ENCODE results near the gene KRTAP10-12. TPM values are rescaled to one million over a fixed set of nuclear protein-coding genes. Genes with fewer than 3 reads are reported as not detected.

The KRTAP10-12 gene
- total and polyA plus RNA-seq, 2 of the 13 experiments (the other 11 are each of a cell fraction or from before 2014, with no cell fraction given): not detected

DNA sequence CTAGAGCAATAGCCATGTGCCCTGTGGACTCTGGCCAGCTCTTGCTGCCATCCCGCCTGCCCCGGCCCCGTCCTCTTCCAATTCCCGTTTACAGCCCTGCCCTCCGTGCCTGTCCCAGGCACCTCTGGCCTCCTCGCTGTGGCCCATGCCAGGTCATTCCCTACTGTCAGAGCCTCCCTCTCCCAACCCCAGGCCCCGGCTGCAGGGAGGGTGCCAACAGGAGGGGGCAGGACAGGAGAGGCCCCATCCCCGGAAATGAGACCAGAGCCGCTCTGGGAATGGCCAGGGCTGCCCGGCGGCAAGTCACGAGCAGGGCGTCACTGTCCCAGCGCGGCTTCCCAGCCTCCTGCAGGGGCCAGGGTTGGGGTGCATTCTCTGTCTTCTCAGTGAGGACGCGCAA lies 37.9 kb downstream of the KRTAP10-12 start (continued):
- TF ChIP-seq, protein P1, sequence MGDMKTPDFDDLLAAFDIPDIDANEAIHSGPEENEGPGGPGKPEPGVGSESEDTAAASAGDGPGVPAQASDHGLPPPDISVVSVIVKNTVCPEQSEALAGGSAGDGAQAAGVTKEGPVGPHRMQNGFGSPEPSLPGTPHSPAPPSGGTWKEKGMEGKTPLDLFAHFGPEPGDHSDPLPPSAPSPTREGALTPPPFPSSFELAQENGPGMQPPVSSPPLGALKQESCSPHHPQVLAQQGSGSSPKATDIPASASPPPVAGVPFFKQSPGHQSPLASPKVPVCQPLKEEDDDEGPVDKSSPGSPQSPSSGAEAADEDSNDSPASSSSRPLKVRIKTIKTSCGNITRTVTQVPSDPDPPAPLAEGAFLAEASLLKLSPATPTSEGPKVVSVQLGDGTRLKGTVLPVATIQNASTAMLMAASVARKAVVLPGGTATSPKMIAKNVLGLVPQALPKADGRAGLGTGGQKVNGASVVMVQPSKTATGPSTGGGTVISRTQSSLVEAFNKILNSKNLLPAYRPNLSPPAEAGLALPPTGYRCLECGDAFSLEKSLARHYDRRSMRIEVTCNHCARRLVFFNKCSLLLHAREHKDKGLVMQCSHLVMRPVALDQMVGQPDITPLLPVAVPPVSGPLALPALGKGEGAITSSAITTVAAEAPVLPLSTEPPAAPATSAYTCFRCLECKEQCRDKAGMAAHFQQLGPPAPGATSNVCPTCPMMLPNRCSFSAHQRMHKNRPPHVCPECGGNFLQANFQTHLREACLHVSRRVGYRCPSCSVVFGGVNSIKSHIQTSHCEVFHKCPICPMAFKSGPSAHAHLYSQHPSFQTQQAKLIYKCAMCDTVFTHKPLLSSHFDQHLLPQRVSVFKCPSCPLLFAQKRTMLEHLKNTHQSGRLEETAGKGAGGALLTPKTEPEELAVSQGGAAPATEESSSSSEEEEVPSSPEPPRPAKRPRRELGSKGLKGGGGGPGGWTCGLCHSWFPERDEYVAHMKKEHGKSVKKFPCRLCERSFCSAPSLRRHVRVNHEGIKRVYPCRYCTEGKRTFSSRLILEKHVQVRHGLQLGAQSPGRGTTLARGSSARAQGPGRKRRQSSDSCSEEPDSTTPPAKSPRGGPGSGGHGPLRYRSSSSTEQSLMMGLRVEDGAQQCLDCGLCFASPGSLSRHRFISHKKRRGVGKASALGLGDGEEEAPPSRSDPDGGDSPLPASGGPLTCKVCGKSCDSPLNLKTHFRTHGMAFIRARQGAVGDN (CRISPR knock-in tag; IDR thresholded peaks at IDR 0.05): peak; percentile 36; the same call in 1 of the 2 replicates

DNA sequence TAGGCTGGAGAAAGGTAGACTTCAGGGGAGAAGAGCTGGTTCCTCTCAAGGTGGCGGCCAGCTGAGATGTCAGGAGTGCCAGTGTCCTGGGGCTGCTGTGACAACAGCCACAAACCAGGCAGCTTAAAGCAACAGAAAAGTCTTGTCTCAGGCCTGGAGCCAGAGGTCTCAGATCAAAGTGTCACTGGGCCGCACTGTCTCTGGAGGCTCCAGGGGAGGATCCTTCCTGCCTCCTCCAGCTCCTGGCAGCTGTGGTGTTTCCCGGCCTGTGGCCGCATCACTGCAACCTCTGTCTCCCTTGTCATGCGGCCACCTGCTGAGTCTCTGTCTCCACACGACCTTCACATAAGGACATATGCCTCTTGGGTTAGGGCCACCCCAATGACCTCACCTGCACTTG lies 38.8 kb downstream of the KRTAP10-12 start:
- ATAC-seq (peak; percentile 22; the same call in 2 of the 3 replicates), DNase-seq (ENCODE audit: low spot score) (no peak), FAIRE-seq (no peak)
- no peak overlapping the region for H2AFZ ChIP-seq (ENCODE audit: low read length)
- 2% methylated on average over 5 of the region's 6 CpGs for WGBS (ENCODE audit: low lambda C conversion rate)
- ChIA-PET CTCF (ENCODE audit: low intra/inter-chr PET ratio, low total read pairs) (no interaction called here), POLR2A (no interaction called here)
- H4K20me1 ChIP-seq (ENCODE audit: insufficient read depth, low read length): no peaks in the 10 kb centered on the region
- H3K9me3 ChIP-seq (ENCODE audit: low read length): no peaks in the 10 kb centered on the region
- no peaks in the 10 kb centered on the region for H3K36me3 ChIP-seq (replicated peaks in 1 of 2; ENCODE audit: control insufficient read depth in 1 of 2, insufficient read depth in 2 of 2, low read length in 2 of 2)
- H3K27me3 ChIP-seq (ENCODE audit: control insufficient read depth in 1 of 2, insufficient read depth in 2 of 2, low read length in 2 of 2): peaks cover 5 to 39% of the 10 kb centered on the region in 2 experiments
- H3K9ac ChIP-seq (ENCODE audit: insufficient read depth, low read depth, low read length): no peak overlapping the region
- intact Hi-C loops (cut with micrococcal nuclease; ENCODE audit: unreplicated experiment) (loop anchor here (5.0 kb wide), 1 partner anchor 34 kb away; no protein-coding TSS in a partner anchor), in situ Hi-C loops (cut with HindIII; ENCODE audit: extremely low pct_ligation_motif_present, low pct_unique_long_range_greater_than_20kb) (loop anchor here (5.0 kb wide), 1 partner anchor 229 kb away; no protein-coding TSS in a partner anchor)
- BruUV-seq (replicated peaks): no TSS peak
- H3K27ac ChIP-seq (ENCODE audit: extremely low read length, insufficient read depth, low read length): no peak overlapping the region
- H3K79me2 ChIP-seq (ENCODE audit: insufficient read depth, low read length): no peaks in the 10 kb centered on the region
- peaks cover 61% of the 10 kb centered on the region for H3K4me1 ChIP-seq (ENCODE audit: insufficient read depth, low read length)
- H3K4me2 ChIP-seq (ENCODE audit: low read depth, low read length): peak overlapping the region; percentile 50
- TF ChIP-seq FOXJ3 (CRISPR knock-in tag; IDR thresholded peaks at IDR 0.05; ENCODE audit: borderline replicate concordance) (no peak), HDAC2 (CRISPR knock-in tag; IDR thresholded peaks at IDR 0.05) (no peak), GATAD2A (CRISPR knock-in tag; IDR thresholded peaks at IDR 0.05) (no peak), SALL2 (CRISPR knock-in tag; IDR thresholded peaks at IDR 0.05) (no peak), MAFK (conservative IDR thresholded peaks at IDR 0.05 in 1 of 2, IDR thresholded peaks at IDR 0.05 in 1 of 2; ENCODE audit: low read length in 2 of 2) (no peak), ZNF563 (CRISPR knock-in tag; IDR thresholded peaks at IDR 0.05) (no peak), ZNF570 (CRISPR knock-in tag; IDR thresholded peaks at IDR 0.05; ENCODE audit: borderline replicate concordance) (no peak), RARA (CRISPR knock-in tag; IDR thresholded peaks at IDR 0.05) (no peak), HNF4A (CRISPR knock-in tag; IDR thresholded peaks at IDR 0.05) (no peak), FOXM1 (CRISPR knock-in tag; IDR thresholded peaks at IDR 0.05) (no peak), HNRNPL (IDR thresholded peaks at IDR 0.05; ENCODE audit: low read depth, low read length) (no peak), ZNF598 (CRISPR knock-in tag; IDR thresholded peaks at IDR 0.05; ENCODE audit: borderline replicate concordance) (no peak)
- H3K4me3 ChIP-seq (replicated peaks in 1 of 3; ENCODE audit: insufficient read depth in 1 of 3, low read depth in 2 of 3, low read length in 3 of 3): 0 out of 6 replicates have a peak overlapping the region, but pooled peaks of 1 of the 3 experiments have one; percentile 45
